ENCODE data around the gene CALY. TPM values are rescaled to one million over a fixed set of nuclear protein-coding genes. Genes with fewer than 3 reads are reported as not detected.

The CALY gene
- polyA plus RNA-seq, 1 of the 3 experiments (the other 2 are of a cell fraction), result 3.3 TPM

GRCh38 chr10:133326223-133326551 lies 10.5 kb downstream of the CALY start:
- no peaks in the 10 kb centered on the region for H3K9me3 ChIP-seq
- peak overlapping the region; percentile 59 to 64 for H3K4me3 ChIP-seq (ENCODE audit: low read depth in 2 of 2, low read length in 1 of 2)
- WGBS (ENCODE audit: low lambda C conversion rate), result 52% methylated on average over 9 of the region's 9 CpGs
- H3K79me2 ChIP-seq (ENCODE audit: insufficient read depth), result no peaks in the 10 kb centered on the region
- H4K20me1 ChIP-seq (ENCODE audit: insufficient read depth), result no peaks in the 10 kb centered on the region
- TF ChIP-seq, protein P1, sequence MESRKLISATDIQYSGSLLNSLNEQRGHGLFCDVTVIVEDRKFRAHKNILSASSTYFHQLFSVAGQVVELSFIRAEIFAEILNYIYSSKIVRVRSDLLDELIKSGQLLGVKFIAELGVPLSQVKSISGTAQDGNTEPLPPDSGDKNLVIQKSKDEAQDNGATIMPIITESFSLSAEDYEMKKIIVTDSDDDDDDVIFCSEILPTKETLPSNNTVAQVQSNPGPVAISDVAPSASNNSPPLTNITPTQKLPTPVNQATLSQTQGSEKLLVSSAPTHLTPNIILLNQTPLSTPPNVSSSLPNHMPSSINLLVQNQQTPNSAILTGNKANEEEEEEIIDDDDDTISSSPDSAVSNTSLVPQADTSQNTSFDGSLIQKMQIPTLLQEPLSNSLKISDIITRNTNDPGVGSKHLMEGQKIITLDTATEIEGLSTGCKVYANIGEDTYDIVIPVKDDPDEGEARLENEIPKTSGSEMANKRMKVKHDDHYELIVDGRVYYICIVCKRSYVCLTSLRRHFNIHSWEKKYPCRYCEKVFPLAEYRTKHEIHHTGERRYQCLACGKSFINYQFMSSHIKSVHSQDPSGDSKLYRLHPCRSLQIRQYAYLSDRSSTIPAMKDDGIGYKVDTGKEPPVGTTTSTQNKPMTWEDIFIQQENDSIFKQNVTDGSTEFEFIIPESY (IDR thresholded peaks at IDR 0.05; ENCODE audit: borderline replicate concordance, low read depth), result no peak
- TF ChIP-seq ELF1 (IDR thresholded peaks at IDR 0.05) (no peak), TEAD4 (IDR thresholded peaks at IDR 0.05; ENCODE audit: borderline replicate concordance, insufficient read depth) (no peak)
- TF ChIP-seq, protein P2, sequence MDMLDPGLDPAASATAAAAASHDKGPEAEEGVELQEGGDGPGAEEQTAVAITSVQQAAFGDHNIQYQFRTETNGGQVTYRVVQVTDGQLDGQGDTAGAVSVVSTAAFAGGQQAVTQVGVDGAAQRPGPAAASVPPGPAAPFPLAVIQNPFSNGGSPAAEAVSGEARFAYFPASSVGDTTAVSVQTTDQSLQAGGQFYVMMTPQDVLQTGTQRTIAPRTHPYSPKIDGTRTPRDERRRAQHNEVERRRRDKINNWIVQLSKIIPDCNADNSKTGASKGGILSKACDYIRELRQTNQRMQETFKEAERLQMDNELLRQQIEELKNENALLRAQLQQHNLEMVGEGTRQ (IDR thresholded peaks at IDR 0.05; ENCODE audit: borderline replicate concordance, low read depth, low read length), result no peak
- peak overlapping the region; percentile 49; the same call in 1 of the 2 replicates for H3K9ac ChIP-seq
- DNase-seq, result no peak
- POLR2A ChIA-PET, result no interaction called here
- H3F3A ChIP-seq (replicated peaks; ENCODE audit: insufficient read depth), result peaks cover 7% of the 10 kb centered on the region
- CTCF ChIA-PET, result interaction anchor here (0.6 to 4.7 kb wide), 2 partner anchors 19 to 33 kb away, joined by 3 to 73 read pairs; partner anchors contain the start of gene FUOM
- H3K9me2 ChIP-seq, result no peaks in the 10 kb centered on the region
- peak overlapping the region; percentile 73 for H3K4me2 ChIP-seq
- H2AFZ ChIP-seq (ENCODE audit: low read depth), result peak overlapping the region; percentile 76; the same call in 1 of the 2 replicates
- no peaks in the 10 kb centered on the region for H3K36me3 ChIP-seq (replicated peaks in 1 of 2; ENCODE audit: control insufficient read depth in 1 of 2, insufficient read depth in 2 of 2, low read length in 1 of 2)
- peaks cover 5% of the 10 kb centered on the region; the same call in 1 of the 2 replicates for H3K27me3 ChIP-seq (ENCODE audit: insufficient read depth)
- peaks cover 7 to 34% of the 10 kb centered on the region in 2 experiments; a peak in 2 of 4 replicates for H3K4me1 ChIP-seq (ENCODE audit: control insufficient read depth in 1 of 2, insufficient read depth in 2 of 2, low read depth in 1 of 2, low read length in 1 of 2)
- H3K27ac ChIP-seq (ENCODE audit: low read depth in 2 of 2, low read length in 1 of 2), result peak overlapping the region in 1 of 2 experiments; percentile 93; a peak in 2 of 4 replicates

- Histone ChIP-seq H3K9me3 (no peaks in the 10 kb centered on the region), H3F3A (replicated peaks; ENCODE audit: insufficient read depth) (peaks cover 7% of the 10 kb centered on the region), H3K27me3 (ENCODE audit: insufficient read depth) (no peaks in the 10 kb centered on the region), H3K79me2 (ENCODE audit: insufficient read depth) (no peaks in the 10 kb centered on the region), H3K27ac (ENCODE audit: low read depth in 2 of 2, low read length in 1 of 2) (peak overlapping the region in 1 of 2 experiments; percentile 93; a peak in 2 of 4 replicates), H3K36me3 (replicated peaks in 1 of 2; ENCODE audit: control insufficient read depth in 1 of 2, insufficient read depth in 2 of 2, low read length in 1 of 2) (no peaks in the 10 kb centered on the region), H4K20me1 (ENCODE audit: insufficient read depth) (no peaks in the 10 kb centered on the region), H3K9ac (peak overlapping the region; percentile 49), H3K4me2 (peak overlapping the region; percentile 73), H3K4me1 (ENCODE audit: control insufficient read depth in 1 of 2, insufficient read depth in 2 of 2, low read depth in 1 of 2, low read length in 1 of 2) (peaks cover 7 to 34% of the 10 kb centered on the region in 2 experiments; a peak in 2 of 4 replicates), H2AFZ (ENCODE audit: low read depth) (peak overlapping the region; percentile 76; the same call in 1 of the 2 replicates), H3K4me3 (ENCODE audit: low read depth in 2 of 2, low read length in 1 of 2) (peak overlapping the region; percentile 59 to 64), H3K9me2 (no peaks in the 10 kb centered on the region)
- WGBS (ENCODE audit: low lambda C conversion rate), result 15% methylated on average over 23 of the region's 91 CpGs
- DNase-seq, result peak; percentile 76
- POLR2A ChIA-PET, result interaction anchor here (1.7 kb wide), 1 partner anchor 10 kb away, joined by 6 read pairs; the partner anchor contains the start of gene CALY
- TF ChIP-seq, protein P3, sequence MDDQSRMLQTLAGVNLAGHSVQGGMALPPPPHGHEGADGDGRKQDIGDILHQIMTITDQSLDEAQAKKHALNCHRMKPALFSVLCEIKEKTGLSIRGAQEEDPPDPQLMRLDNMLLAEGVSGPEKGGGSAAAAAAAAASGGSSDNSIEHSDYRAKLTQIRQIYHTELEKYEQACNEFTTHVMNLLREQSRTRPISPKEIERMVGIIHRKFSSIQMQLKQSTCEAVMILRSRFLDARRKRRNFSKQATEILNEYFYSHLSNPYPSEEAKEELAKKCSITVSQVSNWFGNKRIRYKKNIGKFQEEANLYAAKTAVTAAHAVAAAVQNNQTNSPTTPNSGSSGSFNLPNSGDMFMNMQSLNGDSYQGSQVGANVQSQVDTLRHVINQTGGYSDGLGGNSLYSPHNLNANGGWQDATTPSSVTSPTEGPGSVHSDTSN (IDR thresholded peaks at IDR 0.05), result no peak
- CTCF ChIA-PET, result interaction anchor here (2.1 to 2.9 kb wide), 2 partner anchors 11 to 18 kb away, joined by 10 to 15 read pairs; no protein-coding TSS in a partner anchor
These were observed 11.1 kb downstream of the CALY start for GRCh38 chr10:133325440-133326222.

Measured in SK-N-SH (cell line).